Ascending aorta (tissue), 2 donors: ENCODE results near the gene UTRN. TPM values are rescaled to one million over a fixed set of nuclear protein-coding genes. Genes with fewer than 3 reads are reported as not detected.

Source experiments
- DNase-seq, 2 donors: peaks; one replicate each; pipeline ENCODE4 v3.0.0-alpha.2; 2019; ENCODE audit warnings: low spot score in 2 of 2
- H3K27ac ChIP-seq, 2 donors: fragments of 200-600 bp; sonication (generic); one replicate each; pipeline ENCODE4 v1.5.1; 2016 to 2017; ENCODE audit warnings: mild to moderate bottlenecking in 1 of 2
- H3K27me3 ChIP-seq: fragments of 200-600 bp; sonication (generic); one replicate; pipeline ENCODE4 v1.5.1; 2017
- H3K36me3 ChIP-seq, 2 donors: fragments of 200-600 bp; sonication (generic); one replicate each; pipeline ENCODE4 v1.5.1; 2016
- H3K4me1 ChIP-seq, 2 donors: fragments of 200-600 bp; sonication (generic); one replicate each; pipeline ENCODE4 v1.5.1; 2016 to 2017; ENCODE audit warnings: mild to moderate bottlenecking in 1 of 2
- H3K4me3 ChIP-seq, 2 donors: fragments of 200-600 bp; sonication (generic); one replicate each; pipeline ENCODE4 v1.5.1; 2016 to 2017; ENCODE audit warnings: mild to moderate bottlenecking in 1 of 2
- H3K9me3 ChIP-seq, 2 donors: fragments of 200-600 bp; sonication (generic); one replicate each; pipeline ENCODE4 v1.5.1; 2016
- CTCF ChIP-seq, 3 experiments: fragments of 200-600 bp in 2 of 3; fragments of 450-650 bp in 1 of 3; sonication (generic) in 2 of 3; IDR thresholded peaks; one replicate each; pipeline ENCODE4 v1.5.1; 2016 to 2019; ENCODE audit warnings: antibody characterized with exemption in 3 of 3, mild to moderate bottlenecking in 1 of 3, moderate library complexity in 1 of 3
- intact Hi-C: fragments of 100-400 bp; cut with DNase I; formaldehyde crosslinking; loops from one replicate; pipeline ENCODE4 v1.15.1; 2023
- total RNA-seq: library from RNA; depleted of rRNA; stranded (reverse); fragments of >200 nt; gene quantifications from one replicate; pipeline ENCODE4 v1.1.0, GENCODE V29; 2016

The UTRN gene
- total RNA-seq, 1 donor from 2014 or later = 69.9 TPM

GRCh38 chr6:144297511-144298100 is 12.5 kb downstream of the UTRN start:
- intact Hi-C loops = no loop called here
- H3K4me3 ChIP-seq = no peak overlapping the region
- peak overlapping the region; percentile 58 to 67 for H3K27ac ChIP-seq

GRCh38 chr6:144298194-144298593 is 13.1 kb downstream of the UTRN start:
- DNase-seq = no peak
- Histone ChIP-seq H3K4me3 (no peak overlapping the region), H3K9me3 (no peaks in the 10 kb centered on the region), H3K27me3 (no peaks in the 10 kb centered on the region), H3K4me1 (peaks cover 3 to 43% of the 10 kb centered on the region in 2 donors), H3K36me3 (peaks cover 3 to 11% of the 10 kb centered on the region in 2 donors), H3K27ac (peak overlapping the region in 1 of 2 donors; percentile 58)
- no peak for TF ChIP-seq CTCF (IDR thresholded peaks at IDR 0.05)
- intact Hi-C loops = no loop called here

More at GRCh38 chr6:144297511-144298100, 12.5 kb downstream of the UTRN start:
- no peak for TF ChIP-seq CTCF (IDR thresholded peaks at IDR 0.05)
- Histone ChIP-seq H3K27me3 (no peaks in the 10 kb centered on the region), H3K36me3 (peaks cover 3 to 11% of the 10 kb centered on the region in 2 donors), H3K4me1 (peaks cover 3 to 47% of the 10 kb centered on the region in 2 donors), H3K9me3 (no peaks in the 10 kb centered on the region)
- DNase-seq = no peak

GRCh38 chr6:144298916-144299315 is 13.8 kb downstream of the UTRN start:
- no peak overlapping the region for H3K4me3 ChIP-seq
- peaks cover 3 to 39% of the 10 kb centered on the region in 2 donors for H3K4me1 ChIP-seq
- peaks cover 3 to 11% of the 10 kb centered on the region in 2 donors for H3K36me3 ChIP-seq
- H3K9me3 ChIP-seq = no peaks in the 10 kb centered on the region
- intact Hi-C loops = no loop called here
- no peak for TF ChIP-seq CTCF (IDR thresholded peaks at IDR 0.05)
- no peak for DNase-seq
- no peaks in the 10 kb centered on the region for H3K27me3 ChIP-seq
- H3K27ac ChIP-seq = no peak overlapping the region

- peaks cover 0 to 11% of the 10 kb centered on the region in 2 donors for H3K4me1 ChIP-seq
- intact Hi-C loops = no loop called here
- no peak overlapping the region for H3K27ac ChIP-seq
- H3K4me3 ChIP-seq = no peak overlapping the region
- peaks cover 0 to 3% of the 10 kb centered on the region in 2 donors for H3K36me3 ChIP-seq
- no peak for TF ChIP-seq CTCF (IDR thresholded peaks at IDR 0.05)
- no peak for DNase-seq
- H3K9me3 ChIP-seq = no peaks in the 10 kb centered on the region
- no peaks in the 10 kb centered on the region for H3K27me3 ChIP-seq
These were observed 17.7 kb downstream of the UTRN start for GRCh38 chr6:144302701-144303372.

- Histone ChIP-seq H3K27me3 (no peaks in the 10 kb centered on the region), H3K4me3 (no peak overlapping the region), H3K4me1 (peaks cover 0 to 2% of the 10 kb centered on the region in 2 donors), H3K27ac (no peak overlapping the region), H3K9me3 (no peaks in the 10 kb centered on the region), H3K36me3 (peaks cover 0 to 14% of the 10 kb centered on the region in 2 donors)
- TF ChIP-seq CTCF (IDR thresholded peaks at IDR 0.05) = no peak
- intact Hi-C loops = no loop called here
- DNase-seq = no peak
These were observed 19.2 kb downstream of the UTRN start for GRCh38 chr6:144304223-144304848.
